Skin epidermis (tissue), 12 donors: ENCODE data around the gene TELO2.
"Not testable (repeated sequence)": the region's sequence is repeated elsewhere in the genome, so short reads cannot be mapped to it uniquely, and the experiment has no call there.

Experiments
- H3K27ac ChIP-seq, 21 experiments: fragments of 200-600 bp; sonication (generic) in 11 of 21; one replicate each; pipeline ENCODE4 v1.5.0; 2020; ENCODE audit warnings: mild to moderate bottlenecking in 3 of 21, inconsistent platforms in 2 of 21, moderate library complexity in 2 of 21
- H3K4me3 ChIP-seq, 7 experiments: fragments of 200-600 bp; sonication (generic) in 2 of 7; one replicate each; pipeline ENCODE4 v1.5.0; 2020; ENCODE audit warnings: inconsistent platforms in 2 of 7, mild to moderate bottlenecking in 2 of 7, moderate library complexity in 1 of 7

Gene TELO2

DNA sequence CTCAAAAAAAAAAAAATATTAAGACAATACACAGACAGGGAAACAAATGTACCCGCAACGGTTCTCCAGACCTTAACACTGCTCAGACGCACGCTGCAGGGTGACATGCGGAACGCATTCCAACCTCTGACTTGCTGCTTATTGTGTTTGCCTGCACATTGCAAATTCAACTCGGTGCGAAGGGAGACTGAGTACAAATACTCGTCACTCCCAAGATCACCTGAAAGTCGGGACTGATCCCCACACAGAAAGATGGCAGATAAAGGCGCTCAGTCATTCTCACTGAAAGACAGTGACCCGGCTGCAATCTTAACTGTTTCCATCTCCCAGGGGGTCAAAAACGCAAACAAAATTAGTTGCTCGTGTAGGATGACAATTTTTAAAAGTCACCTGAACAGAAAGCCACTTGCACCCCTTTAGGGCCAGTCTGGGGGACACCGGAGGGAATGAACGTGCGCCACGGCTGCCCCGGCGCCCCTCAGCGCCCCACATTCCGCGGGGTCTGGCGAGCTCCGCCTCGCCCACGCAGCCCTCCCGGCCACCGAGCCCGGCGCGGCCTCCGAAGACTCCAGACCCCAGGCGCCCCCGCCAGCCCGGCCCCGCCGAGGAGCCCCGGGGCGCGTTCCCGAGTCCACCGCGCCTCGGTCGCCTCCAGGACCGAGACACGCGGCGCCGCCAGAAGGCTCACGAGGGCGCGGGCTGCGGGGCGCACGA, 18.9 kb upstream of the TELO2 start:
- peak overlapping the region; percentile 75 to 99 (median 98) for H3K27ac ChIP-seq
- peak overlapping the region; percentile 68 to 100 (median 96) for H3K4me3 ChIP-seq

DNA sequence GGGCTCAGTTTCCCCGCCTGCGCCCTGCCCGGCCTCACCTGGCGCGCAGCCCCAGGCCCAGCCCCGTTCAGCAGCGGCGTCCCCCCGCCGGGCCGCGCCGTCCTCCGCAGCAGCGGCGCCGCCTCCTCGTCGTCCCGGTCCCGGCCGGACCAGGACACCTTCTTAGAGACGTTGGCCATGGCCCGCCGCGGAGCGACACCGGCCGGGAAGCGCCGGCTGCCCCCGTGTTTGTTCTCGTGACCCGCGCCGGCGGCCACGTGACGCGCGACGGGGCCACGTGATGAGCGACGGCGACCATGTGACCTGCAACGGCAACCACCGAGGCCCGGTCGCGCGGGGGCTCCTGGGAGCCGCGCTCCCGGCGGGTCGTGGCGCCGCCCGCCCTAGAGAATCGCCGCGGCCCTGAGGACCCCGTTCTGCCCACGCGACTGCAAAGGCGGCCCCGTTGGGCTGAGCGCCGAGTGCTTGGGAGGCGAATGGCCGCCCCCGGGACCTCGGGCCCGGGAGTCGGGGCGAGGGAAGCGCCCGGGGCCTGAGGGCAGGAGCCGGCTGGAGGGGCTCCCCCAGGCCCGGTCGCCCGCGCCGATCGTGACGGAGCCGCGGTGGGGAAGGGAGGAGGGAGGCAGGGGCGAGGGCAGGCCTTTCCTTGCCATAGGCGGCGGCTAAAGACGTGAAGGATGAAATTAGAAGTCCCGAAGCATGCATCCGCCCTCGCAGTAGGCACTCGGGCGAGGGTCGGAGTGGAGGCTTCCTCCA, 18.2 kb upstream of the TELO2 start, which contains the start of gene CLCN7:
Gene CLCN7 (minus strand): TSS at position 233 of the 756 bp plus-strand sequence. CDS start 54 bp downstream, at position 179.
- Histone ChIP-seq H3K27ac (peak within 1 kb of the TSS; percentile 85 to 99 (median 98)), H3K4me3 (peak within 1 kb of the TSS; percentile 68 to 100 (median 96))

DNA sequence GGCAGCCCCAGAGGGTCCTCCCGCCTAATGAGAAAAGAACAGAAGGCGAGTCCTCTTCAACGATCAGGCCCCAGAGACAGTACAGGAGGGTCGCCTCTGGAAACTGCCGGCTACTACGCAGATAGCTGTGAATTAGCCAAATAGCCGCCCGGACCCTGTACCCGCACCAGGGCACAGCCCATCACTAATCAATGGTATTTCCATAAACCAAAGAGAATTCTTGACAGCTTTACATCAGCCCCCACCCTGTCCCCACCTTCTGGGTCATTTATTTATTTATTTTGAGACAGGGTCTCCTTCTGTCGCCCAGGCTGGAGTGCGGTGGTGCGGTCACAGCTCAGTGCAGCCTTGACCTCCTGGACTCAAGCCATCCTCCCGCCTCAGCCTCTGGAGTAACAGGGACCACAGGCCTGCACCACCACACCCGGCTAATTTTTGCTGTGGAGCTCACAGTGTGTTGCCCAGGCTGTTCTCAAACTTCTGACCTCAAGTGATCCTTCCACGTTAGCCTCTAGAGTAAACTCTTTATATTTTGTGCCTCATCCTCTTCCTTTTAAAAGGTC, 17.5 kb upstream of the TELO2 start:
- H3K4me3 ChIP-seq: peak overlapping the region; percentile 68 to 100 (median 96)

DNA sequence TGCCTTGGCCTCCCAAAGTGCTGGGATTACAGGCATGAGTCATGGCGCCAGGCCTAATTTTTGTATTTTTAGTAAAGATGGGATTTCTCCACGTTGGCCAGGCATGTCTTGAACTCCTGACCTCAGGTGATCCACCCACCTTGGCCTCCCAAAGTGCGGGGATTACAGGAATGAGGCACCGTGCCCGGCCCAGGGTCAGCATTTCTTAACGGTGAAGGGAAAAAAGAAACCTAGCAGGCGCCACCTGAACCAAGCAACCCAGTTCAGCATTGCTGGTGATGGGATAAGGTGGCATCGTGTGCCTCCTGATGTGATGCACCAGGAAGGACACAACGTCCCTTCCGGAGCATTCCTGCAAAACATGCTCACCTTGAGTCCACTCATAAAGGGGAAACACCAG, 16.1 kb upstream of the TELO2 start:
- H3K4me3 ChIP-seq: no peak overlapping the region
- no peak overlapping the region for H3K27ac ChIP-seq

More for the DNA sequence above, 17.5 kb upstream of the TELO2 start:
- H3K27ac ChIP-seq: peak overlapping the region in 20 of 21 experiments; percentile 88 to 99 (median 98)

DNA sequence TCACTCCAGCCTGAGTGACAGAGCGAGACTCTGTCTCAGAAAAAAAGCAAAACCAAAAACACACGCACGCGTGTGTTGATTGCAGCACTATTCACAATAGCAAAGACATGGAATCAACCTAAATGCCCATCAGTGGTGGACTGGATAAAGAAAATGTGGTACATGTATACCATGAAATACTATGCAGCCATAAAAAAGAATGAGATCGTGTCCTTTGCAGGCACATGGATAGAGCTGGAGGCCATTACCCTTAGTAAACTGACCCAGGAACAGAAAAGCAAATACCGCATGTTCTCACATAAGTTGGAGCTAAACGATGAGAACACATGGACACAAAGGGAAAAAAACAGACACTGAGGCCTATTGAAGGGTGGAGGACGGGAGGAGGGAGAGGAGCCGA, 14.2 kb upstream of the TELO2 start:
- not testable (repeated sequence) for H3K27ac ChIP-seq, H3K4me3 ChIP-seq

DNA sequence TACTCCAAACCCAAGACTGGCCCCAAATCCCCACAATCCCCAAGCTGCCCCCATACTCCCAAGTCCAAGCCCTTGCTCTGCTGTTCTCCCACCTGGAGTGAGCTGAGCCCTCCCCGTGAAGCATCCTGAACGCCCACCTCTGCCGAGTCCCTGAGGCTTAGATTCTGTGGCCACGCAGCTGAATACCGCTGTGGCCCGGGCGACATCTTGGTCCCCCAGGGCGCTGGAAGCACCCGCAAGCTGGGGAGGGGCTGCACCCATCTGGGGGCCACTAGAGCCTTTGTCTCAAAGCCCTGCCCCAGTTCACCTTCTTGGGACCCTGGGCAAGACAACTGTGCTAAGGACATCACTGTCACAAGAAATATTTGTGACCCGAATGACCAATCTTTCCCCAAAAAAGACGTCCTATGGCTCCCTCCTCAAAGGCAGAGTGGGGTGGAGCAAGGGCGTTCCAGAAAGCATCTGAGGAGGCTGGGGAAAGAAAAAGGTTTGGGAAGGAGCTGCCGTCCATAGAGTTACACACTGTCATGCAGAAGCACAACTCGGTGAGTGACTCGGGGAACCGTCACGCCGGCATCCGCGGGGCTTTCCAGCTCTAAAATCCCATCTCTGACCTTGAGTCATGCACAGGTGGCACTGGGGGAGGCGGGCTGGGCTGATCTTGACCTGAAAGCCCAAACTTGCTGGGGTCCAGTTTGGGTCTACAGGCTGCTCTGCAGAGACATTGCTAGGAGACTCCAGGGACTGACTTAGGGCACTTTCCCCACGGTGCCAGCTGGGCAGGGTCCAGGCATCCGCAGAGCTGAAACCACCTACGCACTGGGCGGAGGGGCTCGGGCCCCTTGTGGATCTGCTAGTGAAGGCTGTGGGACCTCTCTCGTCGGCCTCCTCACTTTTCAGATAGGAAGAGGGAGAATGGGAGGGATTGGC, 11.0 kb upstream of the TELO2 start:
- no peak overlapping the region for H3K4me3 ChIP-seq
- no peak overlapping the region for H3K27ac ChIP-seq

DNA sequence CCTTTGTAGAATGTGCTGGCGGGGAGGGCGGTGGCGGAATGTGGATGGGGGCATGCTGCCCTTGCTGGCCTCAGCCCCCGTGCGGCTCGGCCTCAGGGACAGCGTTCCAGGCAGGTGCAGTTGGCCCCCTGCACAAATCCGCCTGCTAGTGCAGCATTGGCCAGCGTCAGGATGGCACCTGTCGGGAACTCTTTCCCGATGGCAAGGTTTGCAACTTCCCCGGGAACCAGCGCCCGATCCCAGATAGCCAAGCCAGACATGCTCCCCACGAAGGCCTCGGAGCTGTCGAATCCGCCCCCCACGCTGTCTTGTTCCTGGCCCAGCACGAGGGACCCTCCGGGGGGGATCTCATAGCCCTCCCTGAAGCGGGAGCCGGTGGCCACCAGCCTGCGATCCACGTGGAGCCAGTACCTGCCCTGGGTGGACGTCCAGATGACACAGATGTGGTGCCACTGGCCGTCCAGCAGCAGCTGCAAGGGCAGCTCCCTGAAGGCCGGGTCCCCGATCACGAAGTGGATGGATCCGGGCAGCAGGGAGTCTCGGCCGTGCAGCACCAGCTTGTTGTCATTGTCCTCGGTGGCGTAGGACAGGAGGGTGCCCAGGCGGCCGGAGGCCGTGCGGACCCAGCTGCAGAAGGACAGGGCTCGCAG, 7.2 kb upstream of the TELO2 start:
- no peak overlapping the region for H3K27ac ChIP-seq
- no peak overlapping the region for H3K4me3 ChIP-seq

DNA sequence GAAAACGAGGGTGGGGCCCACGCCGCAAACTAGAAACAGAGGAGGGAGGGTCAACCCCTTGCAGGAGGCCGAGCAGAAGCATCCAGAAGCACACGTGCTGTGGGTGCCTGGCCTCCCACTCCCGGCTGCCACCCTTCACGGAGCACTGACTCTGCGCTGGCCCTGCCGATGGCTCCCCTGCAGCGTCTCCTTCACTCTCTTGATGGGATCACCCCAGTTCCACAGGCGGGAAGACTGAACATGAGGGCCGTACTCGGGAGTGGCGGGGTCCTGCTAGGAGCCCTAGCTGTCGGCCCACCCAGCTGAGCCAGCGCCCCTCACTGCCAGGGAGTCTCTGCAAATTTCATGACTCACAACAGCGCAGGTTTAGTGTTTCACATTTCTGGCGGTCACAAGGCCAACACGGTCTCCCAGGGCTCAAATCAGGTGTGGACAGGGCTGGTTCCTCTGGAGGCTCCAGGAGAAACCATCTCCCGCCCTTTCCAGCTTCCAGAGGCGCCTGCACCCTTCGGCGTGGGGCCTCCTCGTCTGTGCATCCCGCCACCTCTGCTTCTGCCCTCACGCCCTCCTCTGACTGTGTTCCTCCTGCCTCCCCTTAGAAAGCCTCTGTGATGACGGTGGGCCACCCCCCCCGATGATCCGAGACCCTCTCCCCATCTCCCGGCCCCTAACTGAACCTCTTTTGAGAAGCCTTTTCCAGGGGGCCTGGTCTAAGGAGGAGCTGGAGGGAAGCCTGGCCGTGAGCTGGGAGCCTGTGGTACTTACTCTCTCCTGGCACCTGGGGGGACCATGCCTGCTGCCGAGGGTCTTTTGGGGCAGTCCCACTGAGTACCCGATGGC, 6.4 kb upstream of the TELO2 start:
- Histone ChIP-seq H3K27ac (no peak overlapping the region), H3K4me3 (no peak overlapping the region)

DNA sequence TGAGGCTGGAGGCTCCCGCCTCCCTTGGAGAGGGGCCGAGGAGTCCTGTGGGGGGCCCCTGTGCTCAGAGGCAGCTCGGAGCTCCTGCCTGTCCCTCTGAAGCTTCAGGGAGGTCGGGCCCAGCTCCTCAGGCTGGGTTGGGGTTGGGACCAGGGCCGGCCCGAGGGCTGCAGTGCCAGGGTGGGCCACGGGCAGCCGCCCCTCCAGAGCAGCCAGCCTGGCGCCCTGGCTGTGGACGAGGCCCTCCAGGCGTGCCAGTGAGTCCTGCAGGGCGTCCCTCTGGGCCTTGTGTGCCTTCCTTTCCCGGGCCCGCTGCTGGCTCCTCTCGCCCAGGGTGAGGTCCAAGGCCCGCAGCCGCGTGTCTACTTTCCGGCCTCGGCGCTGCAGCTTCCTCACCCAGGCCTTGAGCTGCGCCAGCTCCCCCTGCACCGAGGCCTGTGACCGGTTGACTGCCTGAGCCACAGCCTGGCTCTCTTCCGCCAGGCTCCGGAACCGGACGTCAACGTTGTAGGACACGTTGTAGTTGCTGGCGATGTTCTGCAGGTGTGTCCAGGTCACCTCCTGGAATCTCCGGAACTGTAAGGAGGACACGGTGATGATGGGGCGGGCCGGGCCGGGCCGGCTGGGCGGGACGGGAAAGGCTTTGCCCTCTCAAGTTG, 5.6 kb upstream of the TELO2 start:
- no peak overlapping the region for H3K4me3 ChIP-seq
- no peak overlapping the region for H3K27ac ChIP-seq

DNA sequence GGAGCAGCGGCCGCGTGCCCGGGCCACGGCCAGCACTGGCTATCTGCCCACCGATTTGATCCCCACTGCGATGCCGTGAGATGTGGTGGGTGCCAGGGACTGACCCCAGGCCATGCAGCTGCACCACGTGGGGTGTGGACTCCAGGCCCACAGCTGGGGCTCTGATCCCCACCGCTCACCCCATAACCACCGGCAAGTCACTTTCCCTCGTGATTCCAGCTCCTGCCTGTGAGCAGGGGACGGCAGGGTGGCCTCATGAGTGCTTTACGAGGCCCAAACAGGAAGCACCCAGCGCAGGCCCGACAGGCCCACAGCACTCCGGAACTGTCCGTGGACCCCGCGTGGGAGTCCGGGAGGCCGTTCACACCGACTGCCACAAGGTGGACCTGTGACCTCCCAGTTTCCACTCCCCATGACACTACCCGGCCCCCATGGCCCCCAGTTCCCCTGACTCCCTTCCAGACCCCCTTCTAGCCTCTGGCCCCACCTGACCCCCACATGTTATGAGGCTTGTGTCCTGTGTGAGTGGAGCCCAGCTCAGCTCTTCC, 5.0 kb upstream of the TELO2 start:
- no peak overlapping the region for H3K27ac ChIP-seq
- no peak overlapping the region for H3K4me3 ChIP-seq

DNA sequence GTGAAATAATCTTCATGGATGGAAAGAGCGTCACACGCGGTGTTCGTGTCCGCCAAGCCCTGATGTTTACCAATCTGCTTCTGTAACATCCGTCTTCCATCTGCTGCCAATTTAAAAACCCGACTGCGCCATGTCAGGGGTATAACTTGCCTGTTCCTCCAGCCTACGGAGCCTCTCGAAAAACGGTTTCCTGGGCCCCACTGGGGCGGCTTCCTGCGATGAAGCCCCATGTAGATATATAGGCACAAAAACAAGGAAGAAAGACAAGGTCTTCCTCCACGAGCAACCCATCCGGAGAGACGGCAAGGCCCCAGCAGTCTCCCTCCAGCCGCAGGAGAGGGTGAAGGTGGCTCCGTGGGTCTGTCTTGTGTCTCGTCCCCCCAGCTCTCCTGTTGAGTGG, 4.5 kb upstream of the TELO2 start, which contains the start of gene PTX4:
Gene PTX4 (minus strand): TSS at position 326 of the 400 bp plus-strand sequence. CDS start 35 bp downstream, at position 291.
- Histone ChIP-seq H3K27ac (no peak within 1 kb of the TSS), H3K4me3 (no peak within 1 kb of the TSS)

DNA sequence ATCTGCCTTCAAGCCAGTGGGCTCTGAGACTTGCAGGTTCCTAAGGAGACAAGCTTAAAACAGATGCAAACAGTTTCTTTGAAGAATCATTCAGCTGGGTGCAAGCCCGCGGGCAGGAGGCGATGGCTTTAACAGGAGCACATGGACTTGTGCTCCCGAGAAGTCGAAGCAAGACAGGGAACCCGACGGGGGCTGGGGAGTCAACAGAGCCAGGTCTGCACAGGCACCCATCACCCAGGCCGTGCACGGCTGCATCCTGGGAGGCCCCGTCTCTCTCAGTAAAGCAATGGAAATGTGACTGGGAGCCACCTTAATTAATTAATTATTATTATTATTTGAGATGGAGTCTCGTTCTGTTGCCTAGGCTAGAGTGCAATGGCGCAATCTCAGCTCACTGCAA, 4.1 kb upstream of the TELO2 start:
- Histone ChIP-seq H3K27ac (no peak overlapping the region), H3K4me3 (no peak overlapping the region)

DNA sequence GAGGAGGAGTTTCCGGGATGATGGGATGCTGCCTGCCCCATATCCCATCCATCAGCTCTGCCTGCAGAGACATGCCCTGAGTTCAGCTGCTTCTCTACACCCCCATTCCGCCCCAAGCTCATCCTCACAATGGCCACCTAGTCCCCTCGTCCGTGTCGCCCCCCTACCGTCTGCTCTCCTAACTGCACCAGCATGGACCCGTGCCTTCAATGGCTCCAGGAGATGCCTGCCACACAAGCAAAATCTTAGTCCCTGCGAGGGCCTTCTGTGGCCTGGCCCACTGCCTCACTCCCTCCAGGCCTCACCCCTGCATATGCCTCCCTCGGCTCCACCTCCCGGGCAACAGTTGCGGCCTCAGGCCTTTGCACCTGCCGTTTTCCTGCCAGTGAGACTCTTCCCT, 1.8 kb upstream of the TELO2 start:
- Histone ChIP-seq H3K4me3 (no peak overlapping the region), H3K27ac (no peak overlapping the region)

DNA sequence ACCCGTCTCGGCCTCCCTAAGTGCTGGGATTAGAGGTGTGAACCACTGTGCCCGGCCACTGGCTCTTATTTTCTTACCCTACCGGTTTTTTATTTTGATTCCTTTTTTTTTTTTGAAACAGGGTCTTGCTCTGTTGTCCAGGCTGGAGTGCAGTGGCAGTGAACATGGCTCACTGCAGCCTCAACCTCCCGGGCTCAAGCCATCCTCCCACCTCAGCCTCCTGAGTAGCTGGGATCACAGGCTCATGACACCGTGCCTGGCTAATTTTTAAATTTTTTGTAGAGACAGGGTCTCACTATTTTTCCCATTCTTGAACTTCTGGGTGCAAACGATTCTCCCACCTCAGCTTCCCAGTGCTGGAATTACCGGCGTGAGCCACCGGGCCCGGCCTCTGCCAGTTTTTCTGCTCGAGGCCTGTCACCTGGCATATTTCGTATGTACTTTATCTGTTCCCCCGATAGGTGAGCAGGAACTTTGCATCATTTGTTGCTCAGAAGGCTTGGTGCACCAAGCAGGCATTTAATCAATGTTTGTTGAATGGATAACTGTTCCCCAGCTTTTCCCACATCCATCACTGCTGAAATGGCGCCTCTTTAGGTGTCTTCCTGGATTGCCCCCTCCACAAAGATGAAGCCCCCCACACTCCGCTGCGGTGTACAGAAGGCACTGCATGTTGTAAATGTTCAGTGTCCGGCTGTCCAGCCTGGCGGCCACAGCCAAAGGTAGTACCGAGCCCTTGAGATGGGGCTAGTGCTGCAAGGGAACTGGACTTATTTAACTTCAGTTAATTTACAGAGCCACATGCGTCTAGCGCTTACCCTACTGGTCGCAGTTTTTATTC, 858 bp upstream of the TELO2 start:
- H3K27ac ChIP-seq: peak overlapping the region in 19 of 21 experiments; percentile 86 to 99 (median 94)
- H3K4me3 ChIP-seq: peak overlapping the region in 6 of 7 experiments; percentile 51 to 90 (median 84)

DNA sequence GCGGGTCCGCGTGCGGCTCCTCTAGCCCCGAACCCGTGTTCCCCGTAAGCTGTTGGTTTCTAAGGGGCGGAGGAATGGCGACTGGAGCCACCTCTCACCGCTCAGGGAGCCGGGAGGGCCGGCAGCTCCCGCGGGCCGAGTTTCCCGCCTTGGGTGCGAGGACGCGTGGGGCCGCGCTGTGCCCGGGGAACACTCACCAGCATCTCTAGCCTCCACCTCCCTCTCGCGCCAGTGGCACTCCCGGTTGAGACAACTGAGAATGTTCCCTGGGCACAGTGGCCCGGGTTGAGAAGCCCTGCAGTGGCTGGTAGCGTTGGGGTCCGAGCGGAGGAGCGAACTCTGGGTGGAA, 560 bp downstream of the TELO2 start:
- Histone ChIP-seq H3K4me3 (peak overlapping the region; percentile 51 to 90 (median 80)), H3K27ac (peak overlapping the region; percentile 48 to 99 (median 94))

DNA sequence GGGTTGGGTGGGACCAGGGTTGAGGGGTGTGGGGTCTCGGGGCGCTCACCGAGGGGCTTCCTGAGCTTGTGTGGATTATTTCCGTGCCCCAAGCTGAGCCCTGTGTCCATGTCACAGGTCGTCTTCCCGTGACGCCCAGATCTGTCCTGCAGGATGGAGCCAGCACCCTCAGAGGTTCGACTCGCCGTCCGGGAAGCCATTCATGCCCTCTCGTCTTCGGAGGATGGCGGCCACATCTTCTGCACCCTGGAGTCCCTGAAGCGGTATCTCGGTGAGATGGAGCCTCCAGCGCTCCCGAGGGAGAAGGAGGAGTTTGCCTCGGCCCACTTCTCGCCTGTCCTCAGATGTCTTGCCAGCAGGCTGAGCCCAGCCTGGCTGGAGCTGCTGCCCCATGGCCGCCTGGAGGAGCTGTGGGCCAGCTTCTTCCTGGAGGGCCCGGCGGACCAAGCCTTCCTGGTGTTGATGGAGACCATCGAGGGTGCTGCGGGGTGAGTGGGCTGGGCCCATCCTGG, 1.0 kb downstream of the TELO2 start:
- Histone ChIP-seq H3K27ac (peak overlapping the region in 15 of 21 experiments; percentile 85 to 99 (median 95)), H3K4me3 (peak overlapping the region; percentile 51 to 90 (median 80))
